ENCODE results near the gene PRR35. TPM values are rescaled to one million over a fixed set of nuclear protein-coding genes. Genes with fewer than 3 reads are reported as not detected.
A peak's percentile ranks its signal among the peaks of the same experiment; 100 is the strongest.

PRR35 gene
- polyA plus RNA-seq, 1 experiment: not detected

DNA sequence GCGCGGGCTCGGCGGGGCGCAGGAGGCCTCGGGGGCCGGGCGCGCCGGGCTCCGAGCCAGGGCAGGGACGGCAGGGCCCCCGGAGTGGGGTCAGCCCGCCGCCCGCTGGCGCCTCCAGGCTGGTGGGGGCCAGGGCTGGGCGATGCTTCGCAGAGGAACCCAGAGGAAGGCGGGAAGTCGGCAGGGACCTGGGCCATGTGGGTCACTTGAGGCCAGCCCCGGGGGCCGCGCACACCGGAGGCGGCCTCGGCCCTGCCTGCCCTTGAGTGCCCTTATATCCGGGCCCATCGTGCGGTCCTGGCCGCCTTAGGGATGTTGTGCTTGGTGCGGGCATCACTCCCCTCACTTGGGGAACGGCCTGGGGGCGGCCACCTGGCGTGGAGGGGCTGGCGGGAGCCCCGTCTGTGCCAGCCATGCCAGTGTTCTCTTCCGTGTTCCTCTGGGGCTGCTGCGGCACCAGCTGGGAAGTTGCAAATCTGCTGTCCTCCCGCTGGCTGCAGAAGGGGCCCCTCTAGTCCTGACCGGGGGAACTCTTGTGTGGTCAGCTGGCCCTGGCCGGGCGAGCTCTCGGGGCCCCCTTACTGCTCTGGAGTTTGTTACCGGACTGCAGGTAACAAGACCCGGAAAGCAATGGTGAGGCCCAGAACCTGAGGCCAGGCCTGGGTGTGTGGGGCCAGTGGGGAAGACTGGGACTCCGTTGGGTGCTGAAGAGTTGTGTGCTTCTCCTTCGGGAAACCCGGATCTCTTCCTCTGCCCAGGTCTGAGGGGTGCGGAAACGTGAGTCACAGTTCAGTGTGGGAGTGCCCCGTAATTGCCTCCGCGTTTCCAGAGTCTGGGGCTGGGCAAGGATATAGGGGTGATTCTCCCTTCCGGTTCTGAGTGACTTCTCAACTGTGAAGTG, 31.8 kb upstream of the PRR35 start:
- TF ChIP-seq, protein P1, sequence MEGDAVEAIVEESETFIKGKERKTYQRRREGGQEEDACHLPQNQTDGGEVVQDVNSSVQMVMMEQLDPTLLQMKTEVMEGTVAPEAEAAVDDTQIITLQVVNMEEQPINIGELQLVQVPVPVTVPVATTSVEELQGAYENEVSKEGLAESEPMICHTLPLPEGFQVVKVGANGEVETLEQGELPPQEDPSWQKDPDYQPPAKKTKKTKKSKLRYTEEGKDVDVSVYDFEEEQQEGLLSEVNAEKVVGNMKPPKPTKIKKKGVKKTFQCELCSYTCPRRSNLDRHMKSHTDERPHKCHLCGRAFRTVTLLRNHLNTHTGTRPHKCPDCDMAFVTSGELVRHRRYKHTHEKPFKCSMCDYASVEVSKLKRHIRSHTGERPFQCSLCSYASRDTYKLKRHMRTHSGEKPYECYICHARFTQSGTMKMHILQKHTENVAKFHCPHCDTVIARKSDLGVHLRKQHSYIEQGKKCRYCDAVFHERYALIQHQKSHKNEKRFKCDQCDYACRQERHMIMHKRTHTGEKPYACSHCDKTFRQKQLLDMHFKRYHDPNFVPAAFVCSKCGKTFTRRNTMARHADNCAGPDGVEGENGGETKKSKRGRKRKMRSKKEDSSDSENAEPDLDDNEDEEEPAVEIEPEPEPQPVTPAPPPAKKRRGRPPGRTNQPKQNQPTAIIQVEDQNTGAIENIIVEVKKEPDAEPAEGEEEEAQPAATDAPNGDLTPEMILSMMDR (IDR thresholded peaks at IDR 0.05; ENCODE audit: low read depth, low read length): no peak
- ChIA-PET CTCF (interaction anchor here (0.5 kb wide), 1 partner anchor 26 kb away, joined by 3 read pairs; no protein-coding TSS in a partner anchor), POLR2A (interaction anchor here (1.9 kb wide), 1 partner anchor 12 kb away, joined by 7 read pairs; no protein-coding TSS in a partner anchor)
- Histone ChIP-seq H3K9me3 (ENCODE audit: control insufficient read depth, insufficient read depth, low read length) (no peaks in the 10 kb centered on the region; the same call in 1 of the 2 replicates), H3K27ac (ENCODE audit: low read depth, low read length) (peak overlapping the region; percentile 57), H3K27me3 (ENCODE audit: control insufficient read depth, insufficient read depth, low read length) (no peaks in the 10 kb centered on the region), H3K4me3 (ENCODE audit: low read depth, low read length) (peak overlapping the region; percentile 78)
- DNase-seq (ENCODE audit: low read depth, low spot score): no peak

DNA sequence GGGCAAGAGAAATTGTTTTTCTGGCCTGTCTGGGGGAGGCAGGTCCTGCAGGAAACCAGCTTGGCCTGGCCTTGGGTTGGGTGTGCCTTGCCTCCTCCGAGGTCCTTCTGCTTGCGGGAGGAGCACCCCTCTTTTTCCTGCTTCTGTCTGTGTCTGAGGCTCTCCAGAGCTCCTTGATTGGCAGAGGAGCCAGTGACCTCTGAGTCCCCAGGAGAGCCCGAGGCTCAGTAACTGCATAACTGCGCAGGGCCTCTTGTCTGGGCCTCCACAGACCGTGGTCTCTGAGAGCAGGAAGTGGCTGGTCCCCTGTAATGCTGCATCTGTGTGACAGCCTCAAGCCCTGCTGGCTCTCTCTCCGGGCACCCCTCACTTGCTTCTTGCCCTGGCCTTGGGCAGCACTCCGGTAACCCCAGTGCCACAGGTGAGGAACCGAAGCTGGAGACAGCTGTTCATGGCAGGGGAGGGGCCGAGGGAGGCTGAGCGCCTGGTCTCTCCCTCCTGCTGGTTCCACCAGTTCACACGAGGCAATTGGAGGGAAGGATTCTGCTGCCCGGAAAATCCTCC, 31.1 kb upstream of the PRR35 start:
- peak overlapping the region; percentile 52 for H3K27ac ChIP-seq (ENCODE audit: low read depth, low read length)
- ChIA-PET CTCF (interaction anchor here (0.5 kb wide), 1 partner anchor 27 kb away, joined by 3 read pairs; no protein-coding TSS in a partner anchor), POLR2A (interaction anchor here (1.9 kb wide), 1 partner anchor 11 kb away, joined by 7 read pairs; no protein-coding TSS in a partner anchor)
- TF ChIP-seq, protein P1 (IDR thresholded peaks at IDR 0.05; ENCODE audit: low read depth, low read length): no peak
- no peaks in the 10 kb centered on the region for H3K27me3 ChIP-seq (ENCODE audit: control insufficient read depth, insufficient read depth, low read length)
- peak overlapping the region; percentile 78 for H3K4me3 ChIP-seq (ENCODE audit: low read depth, low read length)
- H3K9me3 ChIP-seq (ENCODE audit: control insufficient read depth, insufficient read depth, low read length): no peaks in the 10 kb centered on the region; the same call in 1 of the 2 replicates
- no peak for DNase-seq (ENCODE audit: low read depth, low spot score)

DNA sequence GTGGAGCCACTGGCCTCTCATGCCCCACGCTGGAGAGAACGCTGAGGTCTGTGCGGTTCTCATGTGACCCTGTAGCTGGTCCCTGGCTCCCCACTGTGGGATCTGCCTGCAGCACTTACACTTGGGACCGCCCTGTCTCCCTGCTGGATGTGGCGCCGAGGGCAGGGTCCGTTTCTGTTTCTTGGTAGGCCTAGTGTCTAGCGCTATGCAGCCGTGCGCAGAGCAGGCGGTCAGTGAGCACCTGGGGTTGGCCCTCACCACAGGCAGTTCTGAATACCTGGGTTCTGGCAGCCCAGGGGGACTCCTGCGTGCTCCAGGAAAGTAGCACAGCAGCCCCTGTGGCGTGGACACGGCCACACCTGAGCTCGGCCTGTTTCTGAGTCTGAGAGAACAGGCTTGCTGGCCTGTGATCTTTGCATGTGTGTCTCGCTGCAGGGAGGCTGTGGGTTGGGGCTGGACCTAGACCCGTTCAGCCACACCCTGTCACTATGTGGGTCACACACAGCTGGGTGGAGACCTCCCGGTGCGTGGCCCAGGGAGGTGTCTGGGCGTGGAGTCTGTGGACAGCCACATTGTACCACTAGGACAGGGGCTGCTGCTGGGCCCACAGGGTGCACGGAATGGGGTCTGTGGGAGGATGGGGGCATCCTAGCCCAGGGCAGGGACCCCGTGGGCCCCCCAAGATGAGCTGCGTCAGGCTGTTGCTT, 29.9 kb upstream of the PRR35 start:
- TF ChIP-seq, protein P1 (IDR thresholded peaks at IDR 0.05; ENCODE audit: low read depth, low read length): no peak
- POLR2A ChIA-PET: no interaction called here
- H3K27me3 ChIP-seq (ENCODE audit: control insufficient read depth, insufficient read depth, low read length): no peaks in the 10 kb centered on the region
- H3K27ac ChIP-seq (ENCODE audit: low read depth, low read length): no peak overlapping the region
- CTCF ChIA-PET: interaction anchor here (0.5 kb wide), 1 partner anchor 177 kb away, joined by 4 read pairs; no protein-coding TSS in a partner anchor
- DNase-seq (ENCODE audit: low read depth, low spot score): no peak
- no peak overlapping the region; the same call in 1 of the 2 replicates for H3K4me3 ChIP-seq (ENCODE audit: low read depth, low read length)
- H3K9me3 ChIP-seq (ENCODE audit: control insufficient read depth, insufficient read depth, low read length): no peaks in the 10 kb centered on the region; the same call in 1 of the 2 replicates

DNA sequence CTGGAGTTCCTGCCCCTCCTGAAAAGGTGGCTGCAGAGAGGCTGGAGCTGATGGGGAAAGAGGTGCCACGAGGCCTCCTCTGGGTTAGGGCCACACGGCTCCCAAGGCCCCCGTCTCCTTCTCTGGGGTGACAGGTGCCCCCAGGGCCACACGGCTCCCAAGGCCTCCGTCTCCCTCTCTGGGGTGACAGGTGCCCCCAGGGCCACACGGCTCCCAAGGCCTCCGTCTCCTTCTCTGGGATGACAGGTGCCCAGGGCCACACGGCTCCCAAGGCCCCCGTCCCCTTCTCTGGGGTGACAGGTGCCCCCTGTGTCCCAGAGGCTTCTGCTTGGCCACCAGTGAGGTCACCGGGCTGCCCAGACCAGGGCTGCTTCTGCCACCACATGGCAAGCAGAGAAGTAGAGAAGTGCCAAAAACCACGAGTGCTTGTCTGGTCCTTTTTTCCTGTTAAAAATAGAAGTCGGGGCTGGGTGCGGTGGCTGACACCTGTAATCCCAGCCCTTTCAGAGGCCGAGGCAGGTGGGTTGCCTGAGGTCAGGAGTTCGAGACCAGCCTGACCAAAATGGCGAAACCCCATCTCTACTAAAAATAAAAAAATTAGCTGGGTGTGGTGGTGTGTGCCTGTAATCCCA, 28.6 kb upstream of the PRR35 start:
- CTCF ChIA-PET: interaction anchor here (0.6 kb wide), 1 partner anchor 1969 kb away, joined by 3 read pairs; no protein-coding TSS in a partner anchor
- Histone ChIP-seq H3K27ac (ENCODE audit: low read depth, low read length) (no peak overlapping the region), H3K4me3 (ENCODE audit: low read depth, low read length) (no peak overlapping the region), H3K9me3 (ENCODE audit: control insufficient read depth, insufficient read depth, low read length) (no peaks in the 10 kb centered on the region; the same call in 1 of the 2 replicates), H3K27me3 (ENCODE audit: control insufficient read depth, insufficient read depth, low read length) (no peaks in the 10 kb centered on the region)
- TF ChIP-seq, protein P1 (IDR thresholded peaks at IDR 0.05; ENCODE audit: low read depth, low read length): no peak
- no peak for DNase-seq (ENCODE audit: low read depth, low spot score)
- POLR2A ChIA-PET: no interaction called here

Measured in AG04450 (cell line).